Measurements from ENCODE around the gene TMEM221. TPM values are rescaled to one million over a fixed set of nuclear protein-coding genes. Genes with fewer than 3 reads are reported as not detected.

Gene TMEM221
- total and polyA plus RNA-seq, 8 donors: 0.13 to 1.00 (median 0.44) TPM

GRCh38 chr19:17391371-17392151 lies 56.9 kb downstream of the TMEM221 start:
- no peak for DNase-seq
- H3K27me3 ChIP-seq: peaks cover 0 to 4% (median 0%) of the 10 kb centered on the region in 4 donors
- no peak for TF ChIP-seq CTCF (IDR thresholded peaks at IDR 0.05)
- H3K9me3 ChIP-seq: no peaks in the 10 kb centered on the region
- intact Hi-C loops (cut with DNase I): no loop called here
- peaks cover 0 to 7% (median 6%) of the 10 kb centered on the region in 3 donors for H3K4me1 ChIP-seq
- peak in 1 of 4 donors; percentile 5 for ATAC-seq
- WGBS, 2 donors: 13 to 16% methylated on average over 26 of the region's 26 CpGs
- peak overlapping the region in 2 of 4 donors; percentile 17 to 40 for H3K4me3 ChIP-seq
- no peak for FAIRE-seq
- no peaks in the 10 kb centered on the region for H3K36me3 ChIP-seq
- H3K27ac ChIP-seq: no peak overlapping the region

- Histone ChIP-seq H3K9me3 (no peaks in the 10 kb centered on the region), H3K27ac (no peak overlapping the region), H3K4me3 (peak overlapping the region in 2 of 4 donors; percentile 17 to 40), H3K4me1 (peaks cover 0 to 7% (median 6%) of the 10 kb centered on the region in 3 donors), H3K27me3 (peaks cover 0 to 4% (median 0%) of the 10 kb centered on the region in 4 donors), H3K36me3 (no peaks in the 10 kb centered on the region)
- peak; percentile 21 to 50 (median 46) for TF ChIP-seq CTCF (IDR thresholded peaks at IDR 0.05)
- intact Hi-C loops (cut with DNase I): no loop called here
- peak; percentile 75 to 90 (median 84) for DNase-seq
- 1 to 3% methylated on average over 48 to 50 of the region's 50 CpGs for WGBS, 2 donors
- FAIRE-seq: no peak
- ATAC-seq: peak; percentile 92 to 99 (median 98)
These were observed 57.6 kb downstream of the TMEM221 start for GRCh38 chr19:17390665-17391370.

- ATAC-seq (no peak), DNase-seq (peak in 1 of 6 donors; percentile 55), FAIRE-seq (no peak)
- Histone ChIP-seq H3K27me3 (peaks cover 0 to 4% (median 0%) of the 10 kb centered on the region in 4 donors), H3K9me3 (no peaks in the 10 kb centered on the region), H3K27ac (no peak overlapping the region), H3K4me3 (peak overlapping the region in 2 of 4 donors; percentile 17 to 40), H3K36me3 (no peaks in the 10 kb centered on the region), H3K4me1 (peaks cover 0 to 7% (median 6%) of the 10 kb centered on the region in 3 donors)
- WGBS, 2 donors: 9 to 11% methylated on average over 34 to 37 of the region's 37 CpGs
- TF ChIP-seq CTCF (IDR thresholded peaks at IDR 0.05): no peak
- intact Hi-C loops (cut with DNase I): no loop called here
These were observed 58.4 kb downstream of the TMEM221 start for GRCh38 chr19:17389957-17390664.

GRCh38 chr19:17389288-17389687 lies 59.2 kb downstream of the TMEM221 start:
- intact Hi-C loops (cut with DNase I): no loop called here
- FAIRE-seq: no peak
- WGBS, 2 donors: 15 to 16% methylated on average over 1 of the region's 1 CpG

More at GRCh38 chr19:17389288-17389687, 59.2 kb downstream of the TMEM221 start:
- ATAC-seq: no peak
- no peaks in the 10 kb centered on the region for H3K9me3 ChIP-seq
- peaks cover 0 to 7% (median 6%) of the 10 kb centered on the region in 3 donors for H3K4me1 ChIP-seq
- no peak overlapping the region for H3K27ac ChIP-seq
- no peak for TF ChIP-seq CTCF (IDR thresholded peaks at IDR 0.05)
- no peak overlapping the region for H3K4me3 ChIP-seq
- H3K36me3 ChIP-seq: no peaks in the 10 kb centered on the region
- H3K27me3 ChIP-seq: peaks cover 0 to 4% (median 0%) of the 10 kb centered on the region in 4 donors
- no peak for DNase-seq

Measured in pancreas (tissue), 10 donors.